A549 (cell line): ENCODE data around the gene PELI1. TPM values are rescaled to one million over a fixed set of nuclear protein-coding genes. Genes with fewer than 3 reads are reported as not detected.
A peak's percentile ranks its signal among the peaks of the same experiment; 100 is the strongest.

Experiments used
- ATAC-seq, 2 experiments: fragments of 200-7000 bp in 1 of 2; fragments of >200 bp in 1 of 2; cut with Nextera tagmentation in 1 of 2; cut with Tn5 transposase in 1 of 2; 3 replicates each; pipeline versions ENCODE4 v1.8.0 to v1.9.1; 2018 to 2020; ENCODE audit warnings: mild to moderate bottlenecking in 1 of 2, moderate library complexity in 1 of 2
- CTCF ChIA-PET: fragments of 300-600 bp; sonication (Branson Sonifier 250); formaldehyde crosslinking; extraction: SDS; loops from one replicate; lab custom pipeline; 2021; ENCODE audit warnings: antibody characterized with exemption, inconsistent platforms; lab: Yijun Ruan, JAX
- POLR2A ChIA-PET: fragments of 350-600 bp; formaldehyde crosslinking; extraction: SDS; loops from one replicate; lab custom pipeline; 2021; ENCODE audit warnings: antibody characterized with exemption, inconsistent platforms; lab: Yijun Ruan, JAX
- DNase-seq, 2 experiments: peaks; one replicate each; pipeline versions ENCODE4 v3.0.0 to v3.0.0-alpha.2; 2011 to 2016; ENCODE audit warnings: low read depth in 1 of 2, low spot score in 1 of 2
- FAIRE-seq: peaks from 2 replicates; lab custom pipeline; 2011; peaks lifted over from hg19 to GRCh38; lab: Jason Lieb, UNC
- H3K27ac ChIP-seq, 2 experiments: fragments of >200 bp; sonication (Bioruptor Twin); formaldehyde crosslinking; 3 replicates each; pipeline ENCODE4 v1.5.1; 2016 to 2017
- H3K4me1 ChIP-seq: fragments of >200 bp; sonication (Bioruptor Twin); formaldehyde crosslinking; 3 replicates; pipeline ENCODE4 v1.6.1; 2016
- H3K4me2 ChIP-seq: fragments of >200 bp; sonication (Bioruptor Twin); formaldehyde crosslinking; 3 replicates; pipeline ENCODE4 v1.6.1; 2016
- H3K4me3 ChIP-seq: fragments of >200 bp; sonication (Bioruptor Twin); formaldehyde crosslinking; 3 replicates; pipeline ENCODE4 v1.5.1; 2016
- H3K9me3 ChIP-seq: fragments of >200 bp; sonication (Bioruptor Twin); formaldehyde crosslinking; 3 replicates; pipeline ENCODE4 v1.6.1; 2016
- ATOH8 ChIP-seq: fragments of 250-450 bp; sonication (Bioruptor Pico); IDR thresholded peaks from 2 replicates; pipeline ENCODE4 v1.5.0; 2020; ENCODE audit warnings: low read depth, mild to moderate bottlenecking, moderate library complexity
- CEBPB ChIP-seq, 2 experiments: fragments of >200 bp in 1 of 2; sonication (Bioruptor Twin) in 1 of 2; formaldehyde crosslinking in 1 of 2; IDR thresholded peaks; 2 replicates each; pipeline ENCODE4 v1.6.1; 2012 to 2016
- CHD2 ChIP-seq: fragments of 150-350 bp; IDR thresholded peaks from 2 replicates; pipeline ENCODE4 v1.6.1; 2014; ENCODE audit warnings: low read length; ENCODE audit not compliant: partially characterized antibody
- EHMT2 ChIP-seq: fragments of 200-600 bp; sonication (generic); IDR thresholded peaks from 2 replicates; pipeline ENCODE4 v1.6.1; 2016; ENCODE audit warnings: antibody characterized with exemption, low read depth, mild to moderate bottlenecking, moderate library complexity
- EP300 ChIP-seq, 2 experiments: fragments of >200 bp; sonication (Bioruptor Twin); formaldehyde crosslinking; IDR thresholded peaks; 2 replicates in 1 of 2; 3 replicates in 1 of 2; pipeline ENCODE4 v1.6.1; 2016 to 2017
- FOXS1 ChIP-seq: fragments of 250-450 bp; sonication (Bioruptor Pico); IDR thresholded peaks from 2 replicates; pipeline ENCODE4 v1.5.0; 2020; ENCODE audit warnings: mild to moderate bottlenecking, moderate library complexity
- HDAC2 ChIP-seq: fragments of 200-600 bp; sonication (generic); IDR thresholded peaks from 2 replicates; pipeline ENCODE4 v1.6.1; 2016
- HEYL ChIP-seq: fragments of 250-450 bp; sonication (Bioruptor Pico); IDR thresholded peaks from 2 replicates; pipeline ENCODE4 v1.8.0; 2021; ENCODE audit warnings: mild to moderate bottlenecking, moderate library complexity
- HOXA7 ChIP-seq: fragments of 250-450 bp; sonication (Bioruptor Pico); IDR thresholded peaks from 2 replicates; pipeline ENCODE4 v1.5.0; 2020; ENCODE audit warnings: mild to moderate bottlenecking, moderate library complexity
- JUN ChIP-seq, 2 experiments: fragments of >200 bp; sonication (Bioruptor Twin); formaldehyde crosslinking; IDR thresholded peaks; 2 replicates in 1 of 2; 3 replicates in 1 of 2; pipeline ENCODE4 v1.6.1; 2016 to 2017
- JUNB ChIP-seq: fragments of >200 bp; sonication (Bioruptor Twin); formaldehyde crosslinking; IDR thresholded peaks from 2 replicates; pipeline ENCODE4 v1.6.1; 2016
- KDM1A ChIP-seq: fragments of 200-600 bp; sonication (generic); IDR thresholded peaks from 2 replicates; pipeline ENCODE4 v1.6.1; 2016; ENCODE audit warnings: low read depth, mild to moderate bottlenecking
- KDM5A ChIP-seq: fragments of 200-600 bp; sonication (generic); IDR thresholded peaks from 2 replicates; pipeline ENCODE4 v1.6.1; 2016; ENCODE audit warnings: antibody characterized with exemption, mild to moderate bottlenecking
- NFE2L2 ChIP-seq: fragments of 150-350 bp; conservative IDR thresholded peaks from 2 replicates; pipeline ENCODE4 v1.6.1; 2014; ENCODE audit warnings: low read length
- PBX3 ChIP-seq: IDR thresholded peaks from 2 replicates; pipeline ENCODE4 v1.6.1; 2012
- PHF8 ChIP-seq: fragments of 200-600 bp; sonication (generic); IDR thresholded peaks from 2 replicates; pipeline ENCODE4 v1.6.1; 2016; ENCODE audit warnings: low read depth, mild to moderate bottlenecking, antibody characterized with exemption, moderate library complexity, borderline replicate concordance
- POLR2AphosphoS2 ChIP-seq: conservative IDR thresholded peaks from 2 replicates; pipeline ENCODE4 v1.6.1; 2012; ENCODE audit warnings: low read length, improper control_type of control experiment, inconsistent platforms
- RARB ChIP-seq: fragments of 250-450 bp; sonication (Bioruptor Pico); IDR thresholded peaks from 2 replicates; pipeline ENCODE4 v1.8.0; 2021; ENCODE audit warnings: mild to moderate bottlenecking, moderate library complexity
- RCOR1 ChIP-seq: fragments of 150-350 bp; IDR thresholded peaks from 2 replicates; pipeline ENCODE4 v1.6.1; 2014; ENCODE audit warnings: antibody characterized with exemption, low read length, low read depth
- REST ChIP-seq: fragments of 200-600 bp; sonication (generic); IDR thresholded peaks from 2 replicates; pipeline ENCODE4 v1.6.1; 2016; ENCODE audit warnings: antibody characterized with exemption, mild to moderate bottlenecking, moderate library complexity
- RFX5 ChIP-seq: fragments of 450-650 bp; IDR thresholded peaks from 2 replicates; pipeline ENCODE4 v1.7.1; 2014; ENCODE audit warnings: antibody characterized with exemption, mild to moderate bottlenecking, moderate library complexity
- SMC3 ChIP-seq: fragments of >200 bp; sonication (Bioruptor Twin); formaldehyde crosslinking; IDR thresholded peaks from 3 replicates; pipeline ENCODE4 v1.6.1; 2018; ENCODE audit warnings: inconsistent platforms
- TP53 ChIP-seq: fragments of 250-450 bp; sonication (Bioruptor Pico); IDR thresholded peaks from 2 replicates; pipeline ENCODE4 v1.5.0; 2021; ENCODE audit warnings: mild to moderate bottlenecking, moderate library complexity
- ZFP36 ChIP-seq: fragments of 450-650 bp; IDR thresholded peaks from 2 replicates; pipeline ENCODE4 v1.6.1; 2014; ENCODE audit warnings: borderline replicate concordance; ENCODE audit not compliant: partially characterized antibody
- WGBS: methylation state at CpG from one replicate; pipeline ENCODE4 v1.1.6; 2017; ENCODE audit errors: missing lambda C conversion rate; 5-methylcytosine and 5-hydroxymethylcytosine counted together
- polyA plus RNA-seq, 4 experiments: library from polyadenylated mRNA; depleted of rRNA in 3 of 4; stranded (reverse); fragments of >200 nt; fragmentation: RNase III in 1 of 4; extraction: RNeasy Plus Mini Kit Qiagen cat#74134 plus additional on column Dnase treatment in 1 of 4; gene quantifications; 2 replicates in 3 of 4; 3 replicates in 1 of 4; pipeline ENCODE4 v1.2.3, GENCODE V29; 2011 to 2017
- TF ChIP-seq, protein P1 (sequence below): fragments of 150-350 bp; IDR thresholded peaks from 2 replicates; pipeline ENCODE4 v1.6.1; 2014; ENCODE audit warnings: low read depth, mild to moderate bottlenecking, low read length
- TF ChIP-seq, protein P2 (sequence below): IDR thresholded peaks from 2 replicates; pipeline ENCODE4 v1.6.1; 2012

PELI1 gene
- polyA plus RNA-seq, 2 of the 4 experiments (the other 2 are of a cell fraction), result 2.1 to 5.1 TPM

GRCh38 chr2:64192664-64193105, 48.5 kb upstream of the PELI1 start:
- no peak for FAIRE-seq
- H3K4me2 ChIP-seq, result no peak overlapping the region

DNA sequence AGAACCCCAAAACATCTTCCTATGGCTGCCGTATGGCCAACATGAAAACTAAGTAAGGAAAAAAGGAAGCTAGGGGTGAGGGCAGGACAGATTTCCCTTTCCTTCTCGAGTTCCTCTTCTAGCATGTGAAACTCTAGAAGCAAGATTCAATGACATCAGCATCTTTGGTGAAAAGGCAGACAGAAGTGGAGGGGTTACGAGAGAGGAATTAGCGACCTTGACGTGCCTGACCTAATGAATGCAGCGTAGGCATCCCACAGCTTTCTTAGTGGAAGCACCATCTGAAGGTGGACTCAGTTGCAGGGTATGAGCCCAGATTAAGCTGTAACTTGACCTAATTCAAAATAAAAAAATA, 47.9 kb upstream of the PELI1 start:
- WGBS, result 73% methylated on average over 6 of the region's 6 CpGs
- H3K4me1 ChIP-seq, result no peaks in the 10 kb centered on the region

More at GRCh38 chr2:64192664-64193105, 48.5 kb upstream of the PELI1 start:
- no peak overlapping the region for H3K27ac ChIP-seq
- H3K9me3 ChIP-seq, result no peaks in the 10 kb centered on the region
- H3K4me3 ChIP-seq, result no peak overlapping the region
- peak; percentile 56 to 71; a peak in 3 of 4 replicates for TF ChIP-seq CEBPB (IDR thresholded peaks at IDR 0.05)
- no peak for TF ChIP-seq KDM5A
- H3K4me1 ChIP-seq, result no peaks in the 10 kb centered on the region
- ATAC-seq (no peak), DNase-seq (no peak)
- POLR2A ChIA-PET, result no interaction called here
- WGBS, result 44% methylated on average over 6 of the region's 6 CpGs
- CTCF ChIA-PET, result interaction anchor here (0.7 to 1.4 kb wide), 2 partner anchors 11 to 12 kb away, joined by 3 to 4 read pairs; no protein-coding TSS in a partner anchor

GRCh38 chr2:64189586-64189985, 45.4 kb upstream of the PELI1 start:
- H3K27ac ChIP-seq, result no peak overlapping the region
- H3K4me1 ChIP-seq, result no peaks in the 10 kb centered on the region
- ATAC-seq, result no peak
- no peak overlapping the region for H3K4me3 ChIP-seq
- no peak for DNase-seq
- no peaks in the 10 kb centered on the region for H3K9me3 ChIP-seq
- CTCF ChIA-PET, result no interaction called here
- FAIRE-seq, result no peak
- POLR2A ChIA-PET, result no interaction called here
- TF ChIP-seq CEBPB (IDR thresholded peaks at IDR 0.05), result no peak
- TF ChIP-seq EHMT2, result no peak
- no peak for TF ChIP-seq NFE2L2
- TF ChIP-seq, protein P1, sequence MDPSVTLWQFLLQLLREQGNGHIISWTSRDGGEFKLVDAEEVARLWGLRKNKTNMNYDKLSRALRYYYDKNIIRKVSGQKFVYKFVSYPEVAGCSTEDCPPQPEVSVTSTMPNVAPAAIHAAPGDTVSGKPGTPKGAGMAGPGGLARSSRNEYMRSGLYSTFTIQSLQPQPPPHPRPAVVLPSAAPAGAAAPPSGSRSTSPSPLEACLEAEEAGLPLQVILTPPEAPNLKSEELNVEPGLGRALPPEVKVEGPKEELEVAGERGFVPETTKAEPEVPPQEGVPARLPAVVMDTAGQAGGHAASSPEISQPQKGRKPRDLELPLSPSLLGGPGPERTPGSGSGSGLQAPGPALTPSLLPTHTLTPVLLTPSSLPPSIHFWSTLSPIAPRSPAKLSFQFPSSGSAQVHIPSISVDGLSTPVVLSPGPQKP, result no peak
- no peak for TF ChIP-seq PHF8
- no peak for TF ChIP-seq KDM5A
- no peak for TF ChIP-seq SMC3
- TF ChIP-seq HDAC2, result no peak
- TF ChIP-seq RARB (CRISPR knock-in tag), result no peak
- no peak for TF ChIP-seq TP53 (CRISPR knock-in tag)
- no peak overlapping the region for H3K4me2 ChIP-seq

More for the DNA sequence above, 47.9 kb upstream of the PELI1 start:
- FAIRE-seq (no peak), ATAC-seq (no peak), DNase-seq (no peak)
- ChIA-PET POLR2A (no interaction called here), CTCF (interaction anchor here (0.7 to 1.4 kb wide), 2 partner anchors 12 kb away, joined by 3 to 4 read pairs; no protein-coding TSS in a partner anchor)
- Histone ChIP-seq H3K4me2 (no peak overlapping the region), H3K27ac (no peak overlapping the region), H3K9me3 (no peaks in the 10 kb centered on the region), H3K4me3 (no peak overlapping the region)
- TF ChIP-seq RCOR1, result no peak
- TF ChIP-seq JUNB, result no peak
- no peak for TF ChIP-seq RFX5
- no peak for TF ChIP-seq PBX3
- no peak for TF ChIP-seq FOXS1 (CRISPR knock-in tag)
- no peak for TF ChIP-seq ZFP36
- no peak for TF ChIP-seq EP300 (IDR thresholded peaks at IDR 0.05)
- TF ChIP-seq HOXA7 (CRISPR knock-in tag), result no peak
- TF ChIP-seq JUN (IDR thresholded peaks at IDR 0.05), result no peak

DNA sequence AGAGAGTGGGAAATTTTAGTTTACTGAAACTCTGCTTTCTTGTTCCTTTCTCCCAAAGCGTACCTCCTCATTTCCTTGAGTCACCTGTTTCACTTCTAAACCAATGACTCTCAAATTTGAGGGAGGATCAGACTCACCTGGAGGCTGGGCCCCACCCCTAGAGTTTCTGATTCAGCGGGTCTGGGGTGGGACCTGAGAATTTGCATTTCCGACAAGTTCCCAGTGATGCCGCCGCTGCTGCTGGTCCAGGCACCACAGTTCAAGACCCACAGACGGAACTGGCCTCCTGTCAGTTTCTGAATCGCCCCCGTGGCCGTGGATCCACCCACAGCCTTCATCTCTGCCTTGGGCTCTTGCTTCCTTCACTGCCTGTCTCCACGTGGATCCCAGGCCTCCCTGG, 44.9 kb upstream of the PELI1 start:
- FAIRE-seq, result no peak
- no peak for TF ChIP-seq REST
- no peak for TF ChIP-seq KDM1A
- TF ChIP-seq, protein P2, sequence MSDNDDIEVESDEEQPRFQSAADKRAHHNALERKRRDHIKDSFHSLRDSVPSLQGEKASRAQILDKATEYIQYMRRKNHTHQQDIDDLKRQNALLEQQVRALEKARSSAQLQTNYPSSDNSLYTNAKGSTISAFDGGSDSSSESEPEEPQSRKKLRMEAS, result no peak
- TF ChIP-seq CHD2, result no peak
- TF ChIP-seq NFE2L2, result no peak
- no peak for TF ChIP-seq ATOH8 (CRISPR knock-in tag)
- no peak for TF ChIP-seq HEYL (CRISPR knock-in tag)
- no peak for TF ChIP-seq POLR2AphosphoS2
- Histone ChIP-seq H3K9me3 (no peaks in the 10 kb centered on the region), H3K4me2 (no peak overlapping the region), H3K27ac (no peak overlapping the region), H3K4me1 (no peaks in the 10 kb centered on the region), H3K4me3 (no peak overlapping the region)
- no peak for ATAC-seq
- DNase-seq, result no peak
- ChIA-PET CTCF (no interaction called here), POLR2A (no interaction called here)
- WGBS, result 52% methylated on average over 10 of the region's 10 CpGs
